ENCODE data around the gene MRPL46. TPM values are rescaled to one million over a fixed set of nuclear protein-coding genes. Genes with fewer than 3 reads are reported as not detected.
A peak's percentile ranks its signal among the peaks of the same experiment; 100 is the strongest.

The MRPL46 gene
- total and polyA plus RNA-seq, 2 experiments from 2014 or later: 20.9 to 39.1 TPM

DNA sequence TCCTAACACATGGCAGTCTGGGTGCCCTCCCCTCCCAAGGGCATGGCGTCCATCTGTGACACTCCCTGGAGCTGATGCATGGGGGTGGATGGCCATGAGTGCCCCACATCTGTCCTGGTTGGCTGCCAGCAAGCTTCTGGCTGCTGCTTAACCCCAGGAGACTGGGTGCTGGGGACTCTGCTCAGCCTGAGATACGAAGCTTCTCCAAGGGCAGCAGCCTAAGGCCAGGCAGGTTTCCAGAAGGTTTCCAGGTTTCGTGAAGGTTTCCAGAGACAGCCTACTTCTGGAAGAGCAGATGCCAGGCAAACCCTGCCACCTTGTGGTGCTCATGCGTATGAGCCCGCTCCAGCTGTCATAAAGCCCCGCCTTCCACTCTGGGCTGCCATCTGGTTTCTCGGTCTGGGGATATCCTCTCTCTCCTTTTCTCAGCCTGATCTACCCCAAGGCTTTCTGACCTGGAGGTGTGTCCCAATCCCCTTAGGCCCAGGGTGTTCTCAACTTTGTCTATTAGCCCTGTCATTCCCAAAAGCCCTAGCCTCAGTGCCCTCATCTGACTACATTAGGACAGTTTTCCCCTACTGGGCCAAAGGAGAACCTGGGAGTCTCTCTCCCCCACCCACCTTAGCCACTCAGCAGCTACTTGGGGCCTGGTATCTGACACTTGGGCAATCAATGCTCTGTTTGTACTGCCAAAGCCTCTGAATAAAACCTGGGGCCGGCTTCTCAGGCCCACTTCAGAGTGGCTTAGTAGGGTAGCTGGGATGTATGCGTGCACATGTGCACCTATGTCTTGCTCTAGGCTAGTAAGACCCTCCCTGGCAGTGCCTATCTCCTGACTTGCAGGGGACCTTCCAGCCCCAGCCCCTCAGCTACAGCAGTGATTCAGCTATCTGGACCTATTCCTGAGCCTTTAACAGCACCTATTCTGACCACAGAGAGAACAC is 12.0 kb downstream of the MRPL46 start:
- Mint-ChIP-seq H3K27ac (no peak overlapping the region), H3K27me3 (ENCODE audit: insufficient read depth, low read depth, poor library complexity) (no peaks in the 10 kb centered on the region), H3K4me1 (peaks cover 7% of the 10 kb centered on the region), H3K9me3 (no peaks in the 10 kb centered on the region), H3K4me3 (no peak overlapping the region), H3K36me3 (ENCODE audit: low read depth) (peaks cover 15% of the 10 kb centered on the region)
- H3K4me1 ChIP-seq (ENCODE audit: insufficient read depth): peaks cover 7% of the 10 kb centered on the region; the same call in 1 of the 2 replicates
- peak; percentile 90 for ATAC-seq
- no peak overlapping the region for H3K4me2 ChIP-seq
- DNase-seq (ENCODE audit: low spot score): peak; percentile 94
- no peak overlapping the region for H2AFZ ChIP-seq
- no peaks in the 10 kb centered on the region for H3K9me2 ChIP-seq (ENCODE audit: insufficient read depth)
- no peak overlapping the region for H3K4me3 ChIP-seq
- H3K27me3 ChIP-seq (ENCODE audit: insufficient read depth): no peaks in the 10 kb centered on the region
- peaks cover 4% of the 10 kb centered on the region; the same call in 1 of the 2 replicates for H3K36me3 ChIP-seq (ENCODE audit: insufficient read depth)
- TF ChIP-seq CREB1 (CRISPR knock-in tag; IDR thresholded peaks at IDR 0.05; ENCODE audit: low read depth): 0 out of 2 replicates have a peak, but pooled peaks have one; percentile 7
- TF ChIP-seq, protein P1, sequence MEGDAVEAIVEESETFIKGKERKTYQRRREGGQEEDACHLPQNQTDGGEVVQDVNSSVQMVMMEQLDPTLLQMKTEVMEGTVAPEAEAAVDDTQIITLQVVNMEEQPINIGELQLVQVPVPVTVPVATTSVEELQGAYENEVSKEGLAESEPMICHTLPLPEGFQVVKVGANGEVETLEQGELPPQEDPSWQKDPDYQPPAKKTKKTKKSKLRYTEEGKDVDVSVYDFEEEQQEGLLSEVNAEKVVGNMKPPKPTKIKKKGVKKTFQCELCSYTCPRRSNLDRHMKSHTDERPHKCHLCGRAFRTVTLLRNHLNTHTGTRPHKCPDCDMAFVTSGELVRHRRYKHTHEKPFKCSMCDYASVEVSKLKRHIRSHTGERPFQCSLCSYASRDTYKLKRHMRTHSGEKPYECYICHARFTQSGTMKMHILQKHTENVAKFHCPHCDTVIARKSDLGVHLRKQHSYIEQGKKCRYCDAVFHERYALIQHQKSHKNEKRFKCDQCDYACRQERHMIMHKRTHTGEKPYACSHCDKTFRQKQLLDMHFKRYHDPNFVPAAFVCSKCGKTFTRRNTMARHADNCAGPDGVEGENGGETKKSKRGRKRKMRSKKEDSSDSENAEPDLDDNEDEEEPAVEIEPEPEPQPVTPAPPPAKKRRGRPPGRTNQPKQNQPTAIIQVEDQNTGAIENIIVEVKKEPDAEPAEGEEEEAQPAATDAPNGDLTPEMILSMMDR (conservative IDR thresholded peaks at IDR 0.05; ENCODE audit: low read depth in 2 of 2): peak; percentile 72 to 91
- TF ChIP-seq POLR2AphosphoS5 (IDR thresholded peaks at IDR 0.05; ENCODE audit: low read depth): no peak
- H3F3A ChIP-seq (replicated peaks; ENCODE audit: low read depth): no peaks in the 10 kb centered on the region
- H3K79me2 ChIP-seq (replicated peaks; ENCODE audit: insufficient read depth): no peaks in the 10 kb centered on the region; the same call in 1 of the 2 replicates
- no peaks in the 10 kb centered on the region for H4K20me1 ChIP-seq (replicated peaks; ENCODE audit: insufficient read depth)
- H3K27ac ChIP-seq (ENCODE audit: low read depth): no peak overlapping the region

DNA sequence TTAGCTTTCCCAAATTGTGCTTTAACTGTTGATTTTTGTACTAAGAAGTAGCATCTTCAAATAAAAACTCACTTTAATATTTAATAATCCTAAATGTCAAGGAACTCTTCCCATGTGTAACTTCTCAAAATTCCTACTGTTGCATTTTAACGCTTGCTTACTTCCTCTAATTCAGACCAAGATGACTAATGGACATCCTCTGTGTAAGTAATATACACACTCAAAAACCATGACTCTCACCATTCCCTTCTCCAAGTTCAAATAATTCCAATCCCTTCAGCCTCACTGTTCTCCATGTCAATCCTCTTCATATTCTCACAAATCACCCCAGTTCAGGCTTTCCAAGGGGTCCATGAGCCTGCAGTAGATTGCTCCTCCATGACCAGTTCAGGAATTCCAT is 13.0 kb downstream of the MRPL46 start:
- Histone ChIP-seq H3K36me3 (ENCODE audit: insufficient read depth) (peaks cover 4% of the 10 kb centered on the region; the same call in 1 of the 2 replicates), H3K4me3 (no peak overlapping the region), H3K9me2 (ENCODE audit: insufficient read depth) (no peaks in the 10 kb centered on the region), H3K27ac (ENCODE audit: low read depth) (no peak overlapping the region), H3K4me1 (ENCODE audit: insufficient read depth) (peaks cover 7% of the 10 kb centered on the region; the same call in 1 of the 2 replicates), H3K27me3 (ENCODE audit: insufficient read depth) (peaks cover 7% of the 10 kb centered on the region), H2AFZ (no peak overlapping the region), H3K4me2 (no peak overlapping the region), H3F3A (replicated peaks; ENCODE audit: low read depth) (no peaks in the 10 kb centered on the region), H3K79me2 (replicated peaks; ENCODE audit: insufficient read depth) (no peaks in the 10 kb centered on the region; the same call in 1 of the 2 replicates), H4K20me1 (replicated peaks; ENCODE audit: insufficient read depth) (no peaks in the 10 kb centered on the region)
- Mint-ChIP-seq H3K4me1 (peaks cover 7% of the 10 kb centered on the region), H3K4me3 (no peak overlapping the region), H3K9me3 (no peaks in the 10 kb centered on the region), H3K27ac (no peak overlapping the region), H3K27me3 (ENCODE audit: insufficient read depth, low read depth, poor library complexity) (peaks cover 4% of the 10 kb centered on the region), H3K36me3 (ENCODE audit: low read depth) (peaks cover 6% of the 10 kb centered on the region; the same call in 2 of the 3 replicates)
- ATAC-seq: no peak
- DNase-seq (ENCODE audit: low spot score): no peak
- no peak for TF ChIP-seq JUNB (IDR thresholded peaks at IDR 0.05; ENCODE audit: unreplicated experiment)
- TF ChIP-seq EZH2phosphoT487 (IDR thresholded peaks at IDR 0.05; ENCODE audit: unreplicated experiment): no peak
- no peak for TF ChIP-seq POLR2AphosphoS5 (IDR thresholded peaks at IDR 0.05; ENCODE audit: low read depth)
- TF ChIP-seq, protein P1 (conservative IDR thresholded peaks at IDR 0.05; ENCODE audit: low read depth in 2 of 2): no peak
- TF ChIP-seq EZH2 (IDR thresholded peaks at IDR 0.05; ENCODE audit: low read depth, unreplicated experiment): no peak
- TF ChIP-seq, protein P2, sequence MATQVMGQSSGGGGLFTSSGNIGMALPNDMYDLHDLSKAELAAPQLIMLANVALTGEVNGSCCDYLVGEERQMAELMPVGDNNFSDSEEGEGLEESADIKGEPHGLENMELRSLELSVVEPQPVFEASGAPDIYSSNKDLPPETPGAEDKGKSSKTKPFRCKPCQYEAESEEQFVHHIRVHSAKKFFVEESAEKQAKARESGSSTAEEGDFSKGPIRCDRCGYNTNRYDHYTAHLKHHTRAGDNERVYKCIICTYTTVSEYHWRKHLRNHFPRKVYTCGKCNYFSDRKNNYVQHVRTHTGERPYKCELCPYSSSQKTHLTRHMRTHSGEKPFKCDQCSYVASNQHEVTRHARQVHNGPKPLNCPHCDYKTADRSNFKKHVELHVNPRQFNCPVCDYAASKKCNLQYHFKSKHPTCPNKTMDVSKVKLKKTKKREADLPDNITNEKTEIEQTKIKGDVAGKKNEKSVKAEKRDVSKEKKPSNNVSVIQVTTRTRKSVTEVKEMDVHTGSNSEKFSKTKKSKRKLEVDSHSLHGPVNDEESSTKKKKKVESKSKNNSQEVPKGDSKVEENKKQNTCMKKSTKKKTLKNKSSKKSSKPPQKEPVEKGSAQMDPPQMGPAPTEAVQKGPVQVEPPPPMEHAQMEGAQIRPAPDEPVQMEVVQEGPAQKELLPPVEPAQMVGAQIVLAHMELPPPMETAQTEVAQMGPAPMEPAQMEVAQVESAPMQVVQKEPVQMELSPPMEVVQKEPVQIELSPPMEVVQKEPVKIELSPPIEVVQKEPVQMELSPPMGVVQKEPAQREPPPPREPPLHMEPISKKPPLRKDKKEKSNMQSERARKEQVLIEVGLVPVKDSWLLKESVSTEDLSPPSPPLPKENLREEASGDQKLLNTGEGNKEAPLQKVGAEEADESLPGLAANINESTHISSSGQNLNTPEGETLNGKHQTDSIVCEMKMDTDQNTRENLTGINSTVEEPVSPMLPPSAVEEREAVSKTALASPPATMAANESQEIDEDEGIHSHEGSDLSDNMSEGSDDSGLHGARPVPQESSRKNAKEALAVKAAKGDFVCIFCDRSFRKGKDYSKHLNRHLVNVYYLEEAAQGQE (IDR thresholded peaks at IDR 0.05; ENCODE audit: unreplicated experiment): no peak
- TF ChIP-seq NANOG (IDR thresholded peaks at IDR 0.05; ENCODE audit: borderline replicate concordance): no peak
